NCI-H1105 (cell line): ENCODE results near the gene NR1H3.
"Not testable (repeated sequence)": the region's sequence is repeated elsewhere in the genome, so short reads cannot be mapped to it uniquely, and the experiment has no call there.

ENCODE experiments used
- DNase-seq: peaks from one replicate; lab custom pipeline; 2025; lab: John Stamatoyannopoulos, UW

NR1H3 gene

DNA sequence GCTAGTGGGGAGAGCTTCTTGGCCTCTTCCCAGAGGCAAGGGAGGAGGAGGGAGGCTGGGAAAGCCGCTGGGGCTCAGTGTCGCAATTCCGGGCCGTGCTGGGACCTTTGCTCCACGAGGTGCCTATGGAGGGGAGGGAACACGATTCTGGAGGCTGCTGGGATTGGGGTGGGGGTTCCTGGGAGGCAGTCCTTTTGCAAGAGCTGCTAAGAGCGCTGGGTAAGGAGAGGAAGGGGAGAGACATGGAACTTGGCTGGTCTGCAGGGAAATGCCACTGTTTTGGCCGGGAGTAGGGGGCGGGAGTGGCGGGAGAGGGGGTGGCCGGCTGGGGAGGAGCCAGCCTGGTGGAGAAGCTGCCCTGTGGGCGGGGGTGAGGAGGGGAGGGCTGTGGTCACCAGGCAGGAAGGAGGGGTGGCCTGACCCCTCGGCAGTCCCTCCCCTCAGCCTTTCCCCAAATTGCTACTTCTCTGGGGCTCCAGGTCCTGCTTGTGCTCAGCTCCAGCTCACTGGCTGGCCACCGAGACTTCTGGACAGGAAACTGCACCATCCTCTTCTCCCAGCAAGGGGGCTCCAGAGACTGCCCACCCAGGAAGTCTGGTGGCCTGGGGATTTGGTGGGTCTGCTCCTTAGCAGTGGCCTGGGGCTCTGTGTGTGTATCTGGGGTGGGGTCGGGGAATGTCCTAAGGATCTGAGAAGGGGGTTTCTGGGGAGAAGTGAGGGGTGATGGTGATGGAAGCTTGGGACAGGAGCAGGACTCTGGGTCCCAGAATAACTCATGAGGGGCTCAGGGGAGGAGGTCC is at the start of gene NR1H3:
NR1H3 (plus strand) TSS at position 480 of the 800 bp plus-strand sequence. CDS start 1,221 bp downstream, outside the sequence.
- DNase-seq = no peak

DNA sequence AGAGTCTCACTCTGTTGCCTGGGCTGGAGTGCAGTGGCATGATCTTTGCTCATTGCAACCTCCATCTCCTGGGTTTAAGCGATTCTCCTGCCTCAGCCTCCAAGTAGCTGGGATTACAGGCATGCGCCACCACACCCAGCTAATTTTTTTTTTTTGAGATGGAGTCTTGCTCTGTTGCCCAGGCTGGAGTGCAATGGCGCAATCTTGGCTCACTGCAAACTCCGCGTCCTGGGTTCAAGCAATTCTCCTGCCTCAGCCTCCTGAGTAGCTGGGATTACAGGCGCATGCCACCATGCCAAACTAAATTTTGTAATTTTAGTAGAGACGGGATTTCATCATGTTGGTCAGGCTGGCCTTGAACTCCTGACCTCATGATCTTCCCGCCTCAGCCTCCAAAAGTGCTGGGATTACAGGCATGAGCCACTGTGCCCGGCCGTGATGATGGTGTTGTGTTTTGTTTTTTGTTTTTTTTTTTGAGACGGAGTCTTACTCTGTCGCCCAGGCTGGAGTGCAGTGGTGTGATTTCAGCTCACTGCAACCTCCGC is 49.7 kb upstream of the NR1H3 start:
- not testable (repeated sequence) for DNase-seq

DNA sequence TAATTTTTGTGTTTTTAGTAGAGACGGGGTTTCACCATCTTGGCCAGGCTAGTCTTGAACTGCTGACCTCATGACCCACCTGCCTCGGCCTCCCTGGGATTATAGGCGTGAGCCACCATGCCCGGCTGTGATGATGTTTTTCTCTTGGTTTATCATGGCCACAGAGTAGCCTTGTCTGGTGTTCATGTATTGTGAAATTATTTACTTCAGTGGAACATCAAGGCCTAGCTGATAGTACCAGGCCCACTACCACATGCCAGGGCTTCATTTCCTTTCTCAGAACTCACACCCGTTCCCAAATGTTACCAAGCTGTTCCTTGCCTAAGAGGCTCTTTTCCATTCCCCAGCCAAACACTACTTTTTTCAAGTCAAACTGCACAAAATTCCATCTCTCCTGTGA is 49.2 kb upstream of the NR1H3 start:
- no peak for DNase-seq

DNA sequence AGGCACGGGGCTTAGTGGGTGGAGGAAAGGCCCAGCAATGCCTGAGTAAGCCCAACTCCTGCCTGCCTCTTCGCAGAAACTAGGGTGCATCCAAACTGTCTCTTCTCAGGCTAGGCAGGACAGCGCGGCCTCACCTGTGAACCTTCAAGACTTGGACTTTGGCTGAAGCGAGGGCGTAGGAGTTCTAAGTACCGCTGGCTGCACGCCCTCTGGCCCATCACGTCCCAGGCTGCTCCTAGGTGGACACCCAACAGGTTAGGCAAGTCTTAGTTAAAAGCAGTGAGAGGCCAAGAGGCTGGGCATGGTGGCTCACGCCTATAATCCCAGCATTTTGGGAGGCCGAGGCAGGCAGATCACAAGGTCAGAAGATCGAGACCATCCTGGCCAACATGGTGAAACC is 44.9 kb upstream of the NR1H3 start:
- no peak for DNase-seq

DNA sequence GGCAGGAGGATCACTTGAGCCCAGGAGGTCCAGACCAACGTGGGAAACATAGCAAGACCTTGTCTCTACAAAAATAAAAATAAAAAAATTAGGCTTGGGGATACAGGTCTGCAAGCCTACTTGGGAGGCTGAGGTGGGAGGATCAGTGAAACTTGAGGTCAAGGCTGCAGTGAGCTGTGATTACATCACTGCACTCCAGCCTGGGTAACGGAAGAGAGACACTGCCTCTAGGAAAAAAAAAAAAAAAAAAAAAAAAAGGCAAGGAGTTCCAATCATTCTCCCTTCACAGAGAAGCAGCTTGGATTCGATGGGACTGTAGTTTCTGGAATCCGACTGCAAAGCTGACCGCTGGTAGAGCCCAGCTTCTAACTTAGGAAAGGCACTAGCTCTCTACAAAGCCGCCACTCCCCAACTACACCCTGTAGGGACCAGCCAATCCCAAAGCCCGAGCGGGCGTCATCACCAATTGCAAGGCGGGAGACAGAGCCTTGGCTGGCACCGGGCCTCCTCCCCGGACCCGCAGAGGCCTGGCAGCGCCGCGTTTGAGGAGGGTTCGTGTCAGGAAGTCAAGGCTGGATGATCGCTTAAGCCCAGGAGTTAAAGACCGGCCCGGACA is 43.7 kb upstream of the NR1H3 start:
- peak; percentile 92 for DNase-seq

DNA sequence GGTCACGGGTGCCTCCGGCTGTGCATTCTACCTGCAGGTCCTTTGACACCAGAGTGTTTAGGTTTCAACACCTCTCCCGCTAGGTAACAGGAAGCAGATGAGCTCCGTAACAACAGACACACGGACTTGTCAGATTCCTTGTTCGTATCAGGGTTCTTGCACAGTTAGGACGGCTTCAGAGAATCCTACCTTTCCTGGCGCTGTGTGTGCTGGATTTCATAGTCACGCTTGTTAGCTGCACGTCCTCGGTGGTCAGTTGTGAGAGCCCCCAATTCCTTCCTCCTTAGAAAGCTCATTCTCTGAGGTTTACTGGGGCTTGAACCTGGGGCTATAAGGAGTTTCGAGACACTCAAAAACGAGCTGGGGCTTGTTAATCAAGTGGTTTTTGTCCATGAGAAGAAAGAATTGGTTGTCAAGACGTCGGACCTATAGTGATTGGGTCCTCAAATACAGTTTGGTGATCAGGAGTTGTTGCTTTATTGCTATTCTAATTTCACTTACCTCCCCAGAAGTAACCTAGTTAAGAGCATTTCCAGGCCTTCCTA is 42.4 kb upstream of the NR1H3 start:
- DNase-seq = no peak

DNA sequence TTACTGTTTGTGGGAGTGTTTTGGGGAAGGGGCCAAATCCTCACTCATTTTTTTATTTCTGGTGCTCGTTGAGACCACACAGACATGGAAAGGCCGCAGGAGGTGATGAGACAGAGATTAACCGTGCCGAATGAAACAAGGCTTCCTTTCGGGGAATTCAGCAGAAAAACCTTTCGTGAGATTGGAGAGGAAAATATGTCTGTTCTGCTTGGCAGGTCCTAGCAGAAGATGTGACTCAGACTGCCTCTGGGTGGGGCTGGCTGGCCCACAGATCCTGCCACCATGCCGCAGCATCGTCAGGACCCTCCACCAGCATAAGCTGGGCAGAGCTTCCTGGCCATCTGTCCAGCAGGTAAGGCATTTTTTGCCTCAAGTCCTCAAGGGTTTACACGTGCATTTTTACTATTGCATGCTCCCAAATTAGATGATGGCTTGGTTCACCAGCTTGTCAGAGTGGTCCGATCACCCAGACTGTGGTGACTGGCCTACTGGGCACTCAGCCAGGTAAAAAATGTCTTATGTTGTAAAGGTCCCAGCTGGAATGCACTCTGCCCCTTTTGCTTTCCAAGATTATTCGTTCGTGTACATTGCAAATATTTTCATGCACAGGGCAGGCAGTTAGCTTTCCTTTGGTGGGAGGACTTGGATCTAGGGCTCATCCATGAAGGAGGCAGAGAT is 41.5 kb upstream of the NR1H3 start:
- peak; percentile 9 for DNase-seq

DNA sequence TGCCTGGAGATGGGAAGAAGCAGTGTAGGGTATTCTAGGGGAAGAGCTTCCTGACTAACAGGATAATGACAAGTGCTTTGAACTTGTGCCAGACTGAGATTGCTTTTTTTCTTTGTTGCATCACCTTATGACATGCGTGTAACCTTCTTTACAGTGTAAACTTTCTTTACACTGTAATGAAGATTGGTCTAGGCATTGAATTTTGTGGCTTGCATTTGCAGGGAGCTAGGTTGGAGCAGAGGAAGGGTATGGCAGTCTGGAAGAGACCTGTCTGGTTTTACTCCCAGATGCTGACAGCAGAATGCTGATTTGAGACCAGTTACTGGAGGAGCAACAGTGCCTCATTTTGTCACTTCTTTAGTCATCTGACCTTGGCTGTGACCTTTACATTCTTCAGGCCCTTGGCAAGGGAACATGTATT is 37.4 kb upstream of the NR1H3 start:
- DNase-seq = no peak

DNA sequence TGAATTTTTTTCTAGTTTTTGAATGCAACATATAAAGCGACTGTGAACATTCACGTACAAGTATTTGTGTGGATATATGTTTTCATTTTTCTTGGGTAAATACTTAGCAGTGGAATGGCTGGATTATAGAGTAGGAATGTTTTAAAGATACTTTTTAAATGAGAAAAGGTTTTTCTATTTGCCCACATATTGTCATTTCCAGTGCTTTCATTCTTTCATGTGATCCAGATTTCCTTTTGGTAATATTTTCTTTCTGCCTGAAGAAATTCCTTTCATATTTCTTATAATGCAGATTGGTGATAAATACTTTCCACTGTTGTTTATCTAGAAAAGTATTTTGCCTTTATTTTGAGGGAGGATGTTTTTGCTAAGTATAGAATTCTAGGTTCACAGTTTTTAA is 35.1 kb upstream of the NR1H3 start:
- DNase-seq = no peak

DNA sequence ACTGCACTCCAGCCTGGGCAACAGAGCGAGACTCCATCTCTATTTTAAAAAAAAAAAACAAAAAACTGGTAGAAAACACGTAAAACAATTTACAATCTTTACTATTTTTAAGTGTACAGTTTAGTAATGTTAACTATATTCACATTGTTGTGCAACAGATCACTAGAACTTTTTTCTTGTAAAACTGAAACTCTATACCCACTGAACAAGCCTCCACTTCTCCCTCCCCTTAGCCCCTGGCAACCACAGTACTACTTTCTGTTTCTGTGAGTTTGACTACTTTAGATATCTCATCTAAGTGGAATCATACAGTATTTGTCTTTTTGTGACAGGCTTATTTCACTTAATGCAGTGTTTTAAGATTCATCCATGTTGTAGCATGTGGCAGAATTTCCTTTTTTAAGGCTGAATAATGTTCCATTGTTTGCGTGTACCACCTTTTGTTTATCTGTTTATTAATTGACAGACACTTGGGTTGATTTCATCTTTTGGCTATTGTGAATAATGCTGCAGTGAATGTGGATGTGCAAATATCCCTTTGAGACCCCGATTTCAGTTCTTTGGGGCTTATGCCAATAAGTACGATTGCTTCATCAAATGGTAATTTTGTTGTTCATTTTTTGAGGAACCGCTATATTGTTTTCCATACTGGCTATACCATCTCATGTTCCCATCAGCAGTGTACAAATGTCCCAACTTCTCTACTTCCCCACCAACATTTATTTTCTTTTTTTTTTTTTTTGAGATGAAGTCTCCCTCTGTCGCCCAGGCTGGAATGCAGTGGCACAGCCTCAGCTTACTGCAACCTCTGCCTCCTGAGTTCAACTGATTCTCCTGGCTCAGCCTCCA is 32.0 kb upstream of the NR1H3 start:
- no peak for DNase-seq

DNA sequence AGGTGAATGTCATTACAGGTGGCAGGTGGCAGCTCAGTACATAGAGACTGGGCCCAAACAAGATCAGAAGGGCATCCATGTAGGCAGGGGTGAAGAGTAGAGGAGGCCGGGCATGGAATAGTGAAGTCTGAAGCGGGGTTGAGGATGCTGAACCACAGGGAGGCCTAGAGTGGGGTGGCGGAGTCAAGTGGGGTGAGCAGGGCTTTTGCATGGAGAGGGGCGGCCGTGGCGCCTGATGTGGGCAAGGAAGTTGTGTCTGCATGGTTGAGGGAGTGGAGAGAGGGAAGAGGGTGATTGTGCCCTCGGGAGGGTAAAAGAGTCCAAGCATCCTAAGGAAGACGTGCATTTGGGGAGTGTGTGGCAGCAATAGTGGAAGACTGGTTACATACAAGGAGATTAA is 28.6 kb upstream of the NR1H3 start:
- DNase-seq = no peak

DNA sequence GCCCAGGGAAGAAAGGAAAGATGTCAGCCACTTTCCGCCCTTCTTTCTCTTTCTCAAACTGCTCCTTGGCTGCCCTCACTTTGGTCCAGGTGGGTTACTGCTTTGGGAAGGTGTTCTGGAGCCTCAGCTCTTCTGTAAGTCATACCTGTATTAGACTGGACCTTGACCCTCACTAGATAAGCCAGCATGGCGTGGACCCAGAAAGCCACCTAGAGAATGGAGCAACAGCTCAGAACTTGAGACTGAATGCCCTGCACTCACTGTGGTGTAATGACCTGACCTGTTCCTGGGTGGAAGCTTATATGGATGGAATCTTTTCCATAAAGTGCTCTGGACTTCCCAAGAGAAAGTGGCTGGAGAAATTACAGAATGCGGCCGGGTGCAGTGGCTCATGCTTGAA is 24.7 kb upstream of the NR1H3 start:
- DNase-seq = no peak

DNA sequence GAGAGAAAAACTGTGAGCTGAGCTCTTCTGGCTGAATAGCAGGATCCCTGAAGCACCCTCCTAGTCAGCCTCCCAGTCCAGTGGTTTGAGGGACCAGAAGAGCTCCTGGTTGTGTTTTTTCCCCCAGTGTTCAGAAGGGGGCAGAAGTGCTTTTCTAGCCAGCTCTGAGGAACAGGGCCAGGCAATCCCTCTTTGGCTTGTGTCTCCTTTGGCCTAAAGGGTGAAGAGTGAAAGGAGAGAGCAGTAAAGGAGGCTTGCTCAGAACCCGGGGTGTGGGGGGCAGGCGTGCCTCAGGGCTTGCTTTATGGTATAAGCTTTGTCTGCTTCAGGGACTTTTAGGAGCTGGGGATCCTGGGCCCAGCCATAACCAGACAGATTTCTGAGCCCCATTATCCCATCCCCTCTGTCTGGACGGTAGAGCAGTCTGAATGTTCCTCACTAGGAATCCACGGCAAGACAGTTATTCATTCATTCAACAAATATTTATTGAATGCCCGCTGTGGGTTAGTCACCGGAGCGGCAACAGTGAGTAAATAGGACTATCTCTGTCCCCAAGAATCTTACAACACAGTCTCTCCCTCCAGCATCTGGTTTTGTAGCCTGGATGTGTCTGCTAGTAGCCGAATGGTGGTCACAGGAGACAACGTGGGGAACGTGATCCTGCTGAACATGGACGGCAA is 23.7 kb upstream of the NR1H3 start:
- DNase-seq = peak; percentile 65

DNA sequence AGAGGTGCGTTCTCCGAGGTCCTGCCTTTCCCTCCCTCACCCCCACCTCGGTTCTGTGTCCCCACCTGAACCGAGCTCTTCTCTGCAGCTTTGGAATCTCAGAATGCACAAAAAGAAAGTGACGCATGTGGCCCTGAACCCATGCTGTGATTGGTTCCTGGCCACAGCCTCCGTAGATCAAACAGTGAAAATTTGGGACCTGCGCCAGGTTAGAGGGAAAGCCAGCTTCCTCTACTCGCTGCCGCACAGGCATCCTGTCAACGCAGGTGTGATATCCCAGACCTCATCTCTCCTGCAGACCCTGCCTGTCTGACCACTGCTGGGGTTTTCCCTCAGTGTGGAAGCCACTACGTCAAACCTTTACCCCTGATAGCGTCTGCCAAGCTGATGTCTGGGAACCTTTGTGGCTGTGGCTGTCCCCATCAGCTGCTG is 23.1 kb upstream of the NR1H3 start:
- peak; percentile 70 for DNase-seq

DNA sequence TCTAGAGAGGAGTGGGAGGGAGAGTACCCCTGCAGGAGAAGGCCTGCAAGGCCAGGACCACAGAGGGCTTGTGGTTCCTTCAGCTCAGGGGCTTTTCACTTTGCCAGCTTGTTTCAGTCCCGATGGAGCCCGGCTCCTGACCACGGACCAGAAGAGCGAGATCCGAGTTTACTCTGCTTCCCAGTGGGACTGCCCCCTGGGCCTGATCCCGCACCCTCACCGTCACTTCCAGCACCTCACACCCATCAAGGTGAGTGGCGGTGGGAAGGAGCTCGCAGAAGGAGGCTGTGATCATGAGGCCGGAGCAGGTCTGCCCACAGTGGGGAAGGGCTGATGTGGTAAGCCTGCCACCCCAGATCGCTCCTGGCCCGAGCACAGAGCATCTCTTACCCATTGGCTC is 22.6 kb upstream of the NR1H3 start:
- no peak for DNase-seq

DNA sequence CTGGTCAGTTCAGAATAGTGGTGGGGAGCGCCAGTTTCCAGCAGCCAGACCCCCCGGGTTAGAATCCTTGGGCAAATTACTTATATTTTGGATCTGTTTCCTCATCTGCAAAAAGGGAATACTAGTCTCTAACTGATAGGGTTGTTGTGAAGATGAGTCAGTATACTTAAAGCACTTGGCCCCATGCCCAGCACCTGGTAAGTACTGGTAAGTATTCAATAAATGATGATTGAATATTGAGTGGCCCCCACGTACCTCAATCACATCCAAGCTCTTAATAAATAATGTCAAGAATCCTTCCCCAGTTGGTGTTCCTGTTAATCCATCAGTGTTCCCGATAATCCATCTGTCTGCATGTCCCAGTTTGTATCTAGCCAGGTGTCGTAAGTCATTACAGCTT is 21.3 kb upstream of the NR1H3 start:
- no peak for DNase-seq

DNA sequence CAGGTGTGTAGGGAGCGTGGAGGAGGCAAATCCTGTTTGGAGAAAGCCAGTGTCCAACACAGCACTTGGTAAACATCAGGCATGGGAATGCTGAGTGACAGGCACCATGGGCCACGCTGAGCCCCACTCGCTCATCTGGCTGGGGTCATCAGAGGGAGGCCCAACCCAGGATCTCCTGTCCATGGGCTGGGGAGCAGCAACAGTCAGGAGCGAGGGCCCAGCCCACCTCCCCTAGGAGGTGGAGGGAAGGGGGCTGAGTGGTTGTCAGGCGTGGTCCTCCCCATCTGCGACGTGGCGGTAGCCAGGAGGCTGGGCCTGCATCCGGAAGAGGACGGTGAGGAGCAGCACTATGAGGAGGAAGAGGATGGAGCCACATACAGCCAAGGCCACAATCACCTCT is 17.9 kb upstream of the NR1H3 start:
- DNase-seq = no peak

DNA sequence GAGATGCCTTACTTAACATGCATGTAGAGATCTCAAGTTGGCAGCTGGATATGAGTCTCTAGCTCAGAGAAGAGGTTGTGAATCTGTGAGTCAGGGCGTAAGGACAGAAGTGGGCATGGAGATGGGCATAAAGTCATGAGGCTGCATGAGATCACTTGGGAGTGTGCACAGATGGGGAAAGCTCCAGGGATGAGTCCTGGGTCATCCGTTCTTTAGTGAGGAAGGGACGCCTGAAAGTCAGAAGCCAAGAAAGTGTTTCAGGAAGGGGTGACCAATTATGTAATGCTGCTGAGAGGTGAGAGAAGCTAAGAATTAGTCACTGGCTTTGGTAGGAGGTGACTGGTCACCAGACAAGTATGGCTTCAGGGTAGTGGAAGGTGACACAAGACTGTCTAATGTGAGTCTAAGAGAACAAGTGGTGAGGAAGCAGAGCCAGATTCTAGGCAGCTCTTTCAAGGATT is 15.9 kb upstream of the NR1H3 start:
- no peak for DNase-seq

DNA sequence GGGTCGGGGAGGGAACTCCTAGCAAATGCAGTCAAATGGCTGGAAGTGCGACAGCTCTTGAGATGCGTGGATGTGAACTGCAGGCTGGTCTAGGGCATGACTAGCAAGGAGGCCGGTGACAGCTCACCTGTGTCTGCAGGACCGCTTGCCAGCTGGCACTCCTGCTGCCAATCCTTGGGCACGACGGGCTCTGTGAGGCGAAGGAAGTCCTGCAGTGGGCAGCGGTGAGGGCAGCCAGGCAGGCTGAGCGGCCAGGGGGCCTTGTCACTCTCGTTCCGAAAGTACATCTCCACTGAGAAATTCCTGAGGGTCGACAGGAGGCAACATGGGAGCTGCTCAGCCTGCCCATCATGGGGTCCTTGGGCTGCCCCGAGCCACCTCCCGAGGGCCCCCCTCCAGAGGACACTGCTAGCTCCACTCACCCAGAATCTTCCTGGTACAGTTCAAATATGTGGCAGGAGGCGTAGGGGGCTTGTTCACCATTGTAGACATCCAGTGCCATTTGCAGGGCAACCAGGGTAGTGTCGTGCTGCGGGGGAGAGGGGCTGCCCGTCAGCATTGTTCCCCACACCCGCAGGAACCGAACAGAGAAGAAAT is 15.1 kb upstream of the NR1H3 start:
- DNase-seq = no peak

DNA sequence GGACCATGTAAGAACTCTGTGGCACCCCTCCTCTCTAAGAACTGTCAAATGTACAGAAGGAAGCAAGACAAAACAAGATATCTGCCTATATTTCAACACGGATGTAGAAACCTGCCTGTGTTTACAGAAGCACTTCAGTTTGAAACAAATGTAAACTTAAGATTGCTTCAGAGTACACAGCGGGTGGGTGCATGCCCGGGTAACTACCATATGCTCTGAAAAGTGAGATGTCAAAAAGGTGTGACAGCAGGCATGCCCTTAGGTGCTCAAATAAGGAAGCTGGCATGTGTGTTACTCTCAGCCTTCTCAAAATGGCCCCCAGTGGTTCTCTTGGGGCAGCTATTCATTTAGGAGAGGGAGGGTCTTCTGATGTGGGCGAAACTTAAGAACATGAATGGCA is 14.3 kb upstream of the NR1H3 start:
- DNase-seq = no peak
